ENCODE measurements around the gene SRGAP3. TPM values are rescaled to one million over a fixed set of nuclear protein-coding genes. Genes with fewer than 3 reads are reported as not detected.
A peak's percentile ranks its signal among the peaks of the same experiment; 100 is the strongest.
"Not testable (repeated sequence)": the region's sequence is repeated elsewhere in the genome, so short reads cannot be mapped to it uniquely, and the experiment has no call there.

Gene SRGAP3
- total RNA-seq, 1 donor: 2.5 TPM

DNA sequence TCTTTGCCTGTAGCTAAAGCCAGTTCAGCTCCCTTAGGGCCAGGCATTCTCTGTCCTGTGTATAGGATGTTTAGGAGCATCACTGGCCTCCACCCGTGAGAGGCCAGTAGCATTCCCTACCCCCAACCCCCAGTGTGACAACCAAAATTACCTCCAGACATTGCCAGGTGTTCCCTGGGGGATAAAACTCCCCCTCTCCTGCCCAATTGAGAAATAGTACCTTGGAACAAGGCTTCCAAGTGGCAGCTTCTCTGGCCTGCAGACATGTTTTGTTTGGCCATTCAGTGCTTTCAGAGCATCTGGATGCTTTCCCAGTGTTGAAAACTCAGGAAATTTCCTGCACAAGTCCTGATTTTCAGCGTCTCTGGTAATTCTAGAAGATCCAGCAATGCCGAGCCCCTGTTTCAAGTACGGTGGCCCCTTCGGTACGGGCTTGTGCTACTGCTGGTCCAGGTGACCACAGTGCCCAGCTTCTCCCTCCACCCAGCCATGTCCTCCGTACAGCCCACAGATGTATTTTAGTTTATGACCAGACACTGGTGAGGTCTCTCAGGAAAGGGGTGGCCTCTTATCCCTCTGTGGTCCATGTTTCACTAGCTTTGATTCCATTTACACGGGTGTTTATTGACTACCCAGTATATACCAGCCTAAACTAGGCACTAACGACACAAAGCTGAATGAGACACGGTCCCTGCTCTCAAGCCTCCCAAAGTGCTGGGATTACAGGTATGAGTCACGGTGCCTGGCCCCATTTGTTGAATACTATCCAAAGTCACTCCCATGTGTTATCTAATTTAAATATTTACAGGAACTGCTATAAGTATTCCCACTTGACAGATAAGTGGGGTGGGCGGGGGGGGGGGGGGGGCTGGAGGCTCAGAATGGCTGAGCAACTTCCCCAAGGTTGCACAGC is 160.7 kb downstream of the SRGAP3 start:
- peak overlapping the region; percentile 47 for H3K27ac ChIP-seq (ENCODE audit: low read depth, low read length)
- no peak for DNase-seq (ENCODE audit: insufficient read length, low spot score, missing footprints)
- no peak overlapping the region for H3K4me3 ChIP-seq (ENCODE audit: insufficient read depth, low read length)
- H3K27me3 ChIP-seq (ENCODE audit: insufficient read depth, low read length): peaks cover 4% of the 10 kb centered on the region
- TF ChIP-seq, protein P1, sequence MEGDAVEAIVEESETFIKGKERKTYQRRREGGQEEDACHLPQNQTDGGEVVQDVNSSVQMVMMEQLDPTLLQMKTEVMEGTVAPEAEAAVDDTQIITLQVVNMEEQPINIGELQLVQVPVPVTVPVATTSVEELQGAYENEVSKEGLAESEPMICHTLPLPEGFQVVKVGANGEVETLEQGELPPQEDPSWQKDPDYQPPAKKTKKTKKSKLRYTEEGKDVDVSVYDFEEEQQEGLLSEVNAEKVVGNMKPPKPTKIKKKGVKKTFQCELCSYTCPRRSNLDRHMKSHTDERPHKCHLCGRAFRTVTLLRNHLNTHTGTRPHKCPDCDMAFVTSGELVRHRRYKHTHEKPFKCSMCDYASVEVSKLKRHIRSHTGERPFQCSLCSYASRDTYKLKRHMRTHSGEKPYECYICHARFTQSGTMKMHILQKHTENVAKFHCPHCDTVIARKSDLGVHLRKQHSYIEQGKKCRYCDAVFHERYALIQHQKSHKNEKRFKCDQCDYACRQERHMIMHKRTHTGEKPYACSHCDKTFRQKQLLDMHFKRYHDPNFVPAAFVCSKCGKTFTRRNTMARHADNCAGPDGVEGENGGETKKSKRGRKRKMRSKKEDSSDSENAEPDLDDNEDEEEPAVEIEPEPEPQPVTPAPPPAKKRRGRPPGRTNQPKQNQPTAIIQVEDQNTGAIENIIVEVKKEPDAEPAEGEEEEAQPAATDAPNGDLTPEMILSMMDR (IDR thresholded peaks at IDR 0.05; ENCODE audit: extremely low read depth, low read depth, low read length): no peak
- no peaks in the 10 kb centered on the region for H3K79me2 ChIP-seq (ENCODE audit: insufficient read depth, low read length)
- peak overlapping the region; percentile 64 for H3K4me2 ChIP-seq (ENCODE audit: insufficient read depth, low read length)
- no peaks in the 10 kb centered on the region for H4K20me1 ChIP-seq (ENCODE audit: insufficient read depth, low read length)
- no peaks in the 10 kb centered on the region for H3K36me3 ChIP-seq (ENCODE audit: insufficient read depth, low read length)
- H2AFZ ChIP-seq (ENCODE audit: low read length): no peak overlapping the region
- peaks cover 11% of the 10 kb centered on the region for H3K4me1 ChIP-seq (ENCODE audit: insufficient read depth, low read length)
- H3K9me3 ChIP-seq (ENCODE audit: low read depth, low read length): no peaks in the 10 kb centered on the region

DNA sequence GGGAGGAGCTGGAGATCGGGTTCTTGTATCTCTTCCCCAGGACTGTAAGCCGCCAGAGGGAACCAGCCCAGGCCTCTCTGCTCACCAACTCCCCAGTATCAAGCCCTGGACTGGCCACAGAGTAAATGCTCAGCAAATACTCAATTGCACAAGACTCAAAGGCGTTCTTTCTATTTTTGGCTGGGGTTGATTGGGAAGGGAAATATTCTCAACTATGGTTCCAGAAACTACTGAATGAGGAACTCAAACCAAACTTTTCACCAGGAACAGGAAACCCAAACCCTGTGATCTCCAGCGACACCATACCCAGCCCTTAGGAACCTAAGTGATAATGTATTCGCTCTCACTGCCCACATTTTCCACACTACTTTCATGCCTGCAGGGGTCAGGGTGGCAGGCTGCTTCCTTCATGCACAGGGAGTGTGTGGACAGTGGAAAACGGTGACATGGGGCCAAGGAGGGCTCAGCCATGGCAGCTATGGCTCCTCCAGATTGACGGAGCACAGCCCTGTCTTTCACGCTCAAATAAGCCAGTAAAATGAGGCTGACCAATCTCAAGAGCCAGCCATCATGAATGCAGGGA is 161.5 kb downstream of the SRGAP3 start:
- Histone ChIP-seq H3K4me2 (ENCODE audit: insufficient read depth, low read length) (peak overlapping the region; percentile 64), H4K20me1 (ENCODE audit: insufficient read depth, low read length) (no peaks in the 10 kb centered on the region), H3K4me1 (ENCODE audit: insufficient read depth, low read length) (peaks cover 11% of the 10 kb centered on the region), H3K79me2 (ENCODE audit: insufficient read depth, low read length) (no peaks in the 10 kb centered on the region), H3K27ac (ENCODE audit: low read depth, low read length) (no peak overlapping the region), H3K36me3 (ENCODE audit: insufficient read depth, low read length) (no peaks in the 10 kb centered on the region), H3K27me3 (ENCODE audit: insufficient read depth, low read length) (peaks cover 7% of the 10 kb centered on the region), H3K9me3 (ENCODE audit: low read depth, low read length) (no peaks in the 10 kb centered on the region), H2AFZ (ENCODE audit: low read length) (no peak overlapping the region), H3K4me3 (ENCODE audit: insufficient read depth, low read length) (no peak overlapping the region)
- no peak for DNase-seq (ENCODE audit: insufficient read length, low spot score, missing footprints)
- TF ChIP-seq, protein P1 (IDR thresholded peaks at IDR 0.05; ENCODE audit: extremely low read depth, low read depth, low read length): no peak

DNA sequence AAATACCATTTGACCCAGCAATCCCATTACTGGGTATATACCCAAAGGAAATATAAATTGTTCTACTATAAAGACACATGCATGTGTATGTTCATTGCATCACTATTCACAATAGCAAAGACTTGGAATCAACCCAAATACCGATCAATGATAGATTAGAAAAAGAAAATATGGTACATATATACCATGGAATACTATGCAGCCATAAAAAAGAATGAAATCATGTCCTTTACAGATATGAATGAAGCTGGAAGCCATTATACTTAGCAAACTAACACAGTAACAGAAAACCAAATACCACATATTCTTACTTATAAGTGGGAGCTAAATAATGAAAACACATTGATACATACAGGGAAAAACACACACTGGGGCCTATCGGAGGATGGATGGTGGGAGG is 164.0 kb downstream of the SRGAP3 start:
- not testable (repeated sequence) for H3K4me2 ChIP-seq (ENCODE audit: insufficient read depth, low read length); H3K27me3 ChIP-seq (ENCODE audit: insufficient read depth, low read length); H3K4me3 ChIP-seq (ENCODE audit: insufficient read depth, low read length); H3K36me3 ChIP-seq (ENCODE audit: insufficient read depth, low read length); H4K20me1 ChIP-seq (ENCODE audit: insufficient read depth, low read length); H2AFZ ChIP-seq (ENCODE audit: low read length); DNase-seq (ENCODE audit: insufficient read length, low spot score, missing footprints); H3K27ac ChIP-seq (ENCODE audit: low read depth, low read length); H3K9me3 ChIP-seq (ENCODE audit: low read depth, low read length); H3K79me2 ChIP-seq (ENCODE audit: insufficient read depth, low read length)
- H3K4me1 ChIP-seq (ENCODE audit: insufficient read depth, low read length): peaks cover 11% of the 10 kb centered on the region

DNA sequence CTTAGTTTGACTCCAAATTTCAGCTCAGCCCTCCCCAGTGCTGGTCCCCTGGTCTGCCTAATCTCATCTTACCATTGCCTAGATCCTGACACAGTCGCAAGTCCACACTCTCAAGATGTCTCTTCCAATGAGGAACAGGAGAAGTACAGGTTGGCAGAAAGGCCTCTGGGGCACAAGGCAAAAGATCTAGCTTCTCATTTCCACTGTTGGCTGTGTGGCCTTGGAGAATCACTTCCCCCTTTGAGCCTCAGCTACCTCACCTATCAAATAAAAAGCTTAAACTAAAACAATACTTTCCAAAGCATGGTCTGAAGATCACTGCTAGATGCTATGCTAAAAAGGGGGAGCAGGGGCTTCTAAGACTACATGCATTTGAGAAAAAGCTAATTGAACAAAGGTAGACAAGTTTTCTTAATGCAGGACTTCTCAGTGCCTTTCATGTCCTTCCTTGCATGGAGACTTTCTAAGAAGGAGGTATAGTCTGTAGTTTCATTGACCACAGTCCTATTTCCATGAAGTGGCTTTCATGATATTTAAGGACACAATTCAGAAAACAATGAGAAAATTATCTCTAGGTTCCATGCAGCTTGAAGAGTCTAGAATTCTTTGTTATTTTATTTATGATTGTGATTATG is 168.1 kb downstream of the SRGAP3 start:
- Histone ChIP-seq H3K4me2 (ENCODE audit: insufficient read depth, low read length) (no peak overlapping the region), H3K4me1 (ENCODE audit: insufficient read depth, low read length) (no peaks in the 10 kb centered on the region), H4K20me1 (ENCODE audit: insufficient read depth, low read length) (no peaks in the 10 kb centered on the region), H3K36me3 (ENCODE audit: insufficient read depth, low read length) (no peaks in the 10 kb centered on the region), H3K9me3 (ENCODE audit: low read depth, low read length) (no peaks in the 10 kb centered on the region), H2AFZ (ENCODE audit: low read length) (no peak overlapping the region), H3K79me2 (ENCODE audit: insufficient read depth, low read length) (no peaks in the 10 kb centered on the region), H3K27me3 (ENCODE audit: insufficient read depth, low read length) (peaks cover 2% of the 10 kb centered on the region), H3K4me3 (ENCODE audit: insufficient read depth, low read length) (no peak overlapping the region), H3K27ac (ENCODE audit: low read depth, low read length) (no peak overlapping the region)
- DNase-seq (ENCODE audit: insufficient read length, low spot score, missing footprints): no peak
- TF ChIP-seq, protein P1 (IDR thresholded peaks at IDR 0.05; ENCODE audit: extremely low read depth, low read depth, low read length): no peak
